K562 (cell line): ENCODE measurements around the gene VWA3A. TPM values are rescaled to one million over a fixed set of nuclear protein-coding genes. Genes with fewer than 3 reads are reported as not detected.
A peak's percentile ranks its signal among the peaks of the same experiment; 100 is the strongest.

Experiments
- ARID2 ChIP-seq: fragments of 450-650 bp; IDR thresholded peaks from 2 replicates; pipeline ENCODE4 v1.6.1; 2017; ENCODE audit warnings: antibody characterized with exemption, mild to moderate bottlenecking
- BMI1 ChIP-seq: fragments of 150-350 bp; IDR thresholded peaks from 2 replicates; pipeline ENCODE4 v1.6.1; 2014; ENCODE audit warnings: low read length
- C11orf30 ChIP-seq: fragments of 450-650 bp; IDR thresholded peaks from 2 replicates; pipeline ENCODE4 v1.6.1; 2016; ENCODE audit warnings: low read depth, mild to moderate bottlenecking
- HMGN3 ChIP-seq: IDR thresholded peaks from 2 replicates; pipeline ENCODE4 v1.6.1; 2011; ENCODE audit warnings: borderline replicate concordance, low read depth, mild to moderate bottlenecking, mixed read lengths, low read length; ENCODE audit not compliant: insufficient read length; ENCODE audit errors: extremely low read depth
- KLF16 ChIP-seq: IDR thresholded peaks from 2 replicates; pipeline ENCODE4 v1.6.1; 2016; ENCODE audit warnings: antibody characterized with exemption
- PHB2 ChIP-seq: fragments of 450-650 bp; IDR thresholded peaks from 2 replicates; pipeline ENCODE4 v1.6.1; 2017; ENCODE audit warnings: low read depth
- PHTF2 ChIP-seq: fragments of 250-450 bp; sonication (Bioruptor Pico); IDR thresholded peaks from 2 replicates; pipeline ENCODE4 v1.5.0; 2021; ENCODE audit warnings: mild to moderate bottlenecking
- POLR3A ChIP-seq: IDR thresholded peaks from 2 replicates; pipeline ENCODE4 v1.6.1; 2011; ENCODE audit warnings: borderline replicate concordance, mild to moderate bottlenecking, moderate library complexity; ENCODE audit not compliant: insufficient read length, insufficient read depth; ENCODE audit errors: extremely low read depth
- RBFOX2 ChIP-seq: fragments of 200-400 bp; formaldehyde crosslinking; IDR thresholded peaks from 2 replicates; pipeline ENCODE4 v1.6.1; 2017; ENCODE audit warnings: low read depth, mild to moderate bottlenecking, low read length, moderate library complexity
- RBM15 ChIP-seq: fragments of 200-400 bp; formaldehyde crosslinking; IDR thresholded peaks from 2 replicates; pipeline ENCODE4 v1.6.1; 2018; ENCODE audit warnings: mild to moderate bottlenecking, low read length, moderate library complexity; ENCODE audit not compliant: insufficient read depth
- SAFB ChIP-seq: fragments of 200-400 bp; formaldehyde crosslinking; IDR thresholded peaks from 2 replicates; pipeline ENCODE4 v1.6.1; 2017; ENCODE audit warnings: low read depth, low read length, borderline replicate concordance
- SMAD2 ChIP-seq: fragments of 150-350 bp; IDR thresholded peaks from 2 replicates; pipeline ENCODE4 v1.6.1; 2014; ENCODE audit warnings: low read depth, mild to moderate bottlenecking, low read length
- SREBF1 ChIP-seq: fragments of 150-350 bp; IDR thresholded peaks from 2 replicates; pipeline ENCODE4 v1.6.1; 2014; ENCODE audit warnings: antibody characterized with exemption, low read depth, low read length, borderline replicate concordance
- ZBTB7A ChIP-seq: IDR thresholded peaks from 2 replicates; pipeline ENCODE4 v1.6.1; 2011; ENCODE audit warnings: low read depth, mild to moderate bottlenecking, low read length, moderate library complexity, borderline replicate concordance; ENCODE audit not compliant: control insufficient read depth
- ZFP1 ChIP-seq: fragments of 450-650 bp; formaldehyde crosslinking; IDR thresholded peaks from 2 replicates; pipeline ENCODE4 v1.4.0; 2020; ENCODE audit warnings: mild to moderate bottlenecking, mixed read lengths
- ZNF212 ChIP-seq: fragments of 450-650 bp; formaldehyde crosslinking; IDR thresholded peaks from 2 replicates; pipeline ENCODE4 v1.4.0; 2020; ENCODE audit warnings: mild to moderate bottlenecking
- ZNF217 ChIP-seq: sonication (generic); formaldehyde crosslinking; IDR thresholded peaks from 2 replicates; pipeline ENCODE4 v1.8.0; 2022; ENCODE audit warnings: mild to moderate bottlenecking, missing genetic modification reagents
- ZNF354B ChIP-seq: fragments of 250-450 bp; sonication (Bioruptor Pico); IDR thresholded peaks from 2 replicates; pipeline ENCODE4 v1.4.0; 2020
- ZNF695 ChIP-seq: fragments of 450-650 bp; formaldehyde crosslinking; IDR thresholded peaks from 2 replicates; pipeline ENCODE4 v1.4.0; 2020; ENCODE audit warnings: mild to moderate bottlenecking, moderate library complexity
- polyA plus RNA-seq, 8 experiments: library from polyadenylated mRNA; depleted of rRNA in 4 of 8; stranded (reverse) in 5 of 8; unstranded in 3 of 8; fragments of >200 nt; fragmentation: Nextera tagmentation in 2 of 8; fragmentation: Illumina TruSeq in 1 of 8; extraction: Ambion mirVana in 2 of 8; extraction: Trizol in 1 of 8; gene quantifications; 2 replicates each; pipeline versions ENCODE4 v1.2.1 to v1.2.3, GENCODE V29; 2011 to 2014; ENCODE audit warnings: inconsistent platforms in 1 of 8, missing spikeins in 1 of 8
- total RNA-seq, 7 experiments: library from RNA; depleted of rRNA in 6 of 7; stranded (reverse); fragments of >200 nt in 6 of 7; fragmentation: Illumina TruSeq in 2 of 7; extraction: Trizol in 2 of 7; gene quantifications; 2 replicates each; pipeline versions ENCODE4 v1.2.1 to v1.2.3, GENCODE V29; 2011 to 2021; ENCODE audit warnings: low replicate concordance in 1 of 7
- TF ChIP-seq, protein P1 (sequence below): sonication (generic); formaldehyde crosslinking; IDR thresholded peaks from 2 replicates; pipeline ENCODE4 v1.8.1; 2022; ENCODE audit warnings: missing genetic modification reagents
- TF ChIP-seq, protein P2 (sequence below), 2 experiments: fragments of 450-650 bp in 1 of 2; IDR thresholded peaks; 2 replicates each; pipeline ENCODE4 v1.6.1; 2011 to 2017; ENCODE audit warnings: low read depth in 2 of 2, antibody characterized with exemption in 1 of 2, borderline replicate concordance in 1 of 2, low read length in 1 of 2, mild to moderate bottlenecking in 1 of 2, mixed read lengths in 1 of 2; ENCODE audit not compliant: control insufficient read depth in 1 of 2

VWA3A gene
- total and polyA plus RNA-seq, 9 of the 15 experiments (the other 6 are each of a cell fraction or from before 2014, with no cell fraction given) = not detected

DNA sequence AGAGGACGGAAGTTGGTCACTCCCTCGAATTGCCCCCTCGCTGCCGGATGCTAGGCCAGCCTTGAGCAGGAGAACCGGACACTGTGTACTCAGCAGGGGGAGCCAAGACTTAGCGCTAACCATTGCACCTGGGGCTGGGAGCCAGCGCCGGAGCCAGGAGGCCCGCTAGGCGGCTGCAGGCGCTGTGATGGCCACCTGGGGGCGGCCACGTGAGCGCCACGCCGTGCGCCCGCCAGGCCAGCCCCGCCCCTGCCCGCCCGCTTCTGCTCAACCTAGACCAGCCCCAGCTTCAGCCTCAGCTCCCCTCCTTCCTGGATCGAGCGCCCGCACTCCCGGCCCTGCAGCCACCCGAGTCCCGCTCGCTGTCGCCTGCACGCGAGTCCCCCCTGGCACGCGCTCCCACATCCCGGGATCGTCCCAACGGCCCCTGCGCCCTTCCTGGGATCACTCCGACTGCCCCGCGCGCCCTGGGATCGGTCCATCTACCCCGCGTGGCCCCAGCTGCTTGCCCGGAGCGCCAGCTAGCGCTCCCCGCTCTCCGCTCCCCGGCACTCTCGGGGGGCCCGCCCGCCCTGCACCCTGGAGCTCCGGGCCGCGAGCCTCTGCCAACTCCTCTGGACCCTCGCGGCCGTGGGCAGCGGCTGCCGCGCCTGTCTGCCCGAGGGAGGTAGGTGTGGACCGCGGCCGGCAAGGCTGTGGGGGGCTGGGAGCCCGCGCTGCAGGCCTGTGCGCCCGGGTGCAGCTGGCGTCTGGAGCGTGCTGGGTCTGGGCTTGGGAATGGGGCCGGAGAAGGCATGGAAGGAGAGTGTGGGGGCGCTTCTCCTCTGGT, 113.9 kb downstream of the VWA3A start, which contains the start of gene EEF2K (continued):
- TF ChIP-seq RBM15 (no peak), SREBF1 (no peak), PHTF2 (CRISPR knock-in tag) (no peak), ZNF217 (CRISPR knock-in tag) (no peak), ZNF695 (CRISPR knock-in tag) (no peak), HMGN3 (peak; percentile 96), ARID2 (no peak), PHB2 (no peak), BMI1 (no peak; the same call in 1 of the 2 replicates), RBFOX2 (peak; percentile 77), POLR3A (peak; percentile 37), ZNF354B (CRISPR knock-in tag) (no peak), ZFP1 (CRISPR knock-in tag) (no peak), C11orf30 (no peak; the same call in 1 of the 2 replicates), SAFB (peak; percentile 70; the same call in 1 of the 2 replicates), ZNF212 (CRISPR knock-in tag) (no peak), KLF16 (peak; percentile 54; the same call in 1 of the 2 replicates), SMAD2 (no peak), ZBTB7A (peak; percentile 49; the same call in 1 of the 2 replicates)
- TF ChIP-seq, protein P1, sequence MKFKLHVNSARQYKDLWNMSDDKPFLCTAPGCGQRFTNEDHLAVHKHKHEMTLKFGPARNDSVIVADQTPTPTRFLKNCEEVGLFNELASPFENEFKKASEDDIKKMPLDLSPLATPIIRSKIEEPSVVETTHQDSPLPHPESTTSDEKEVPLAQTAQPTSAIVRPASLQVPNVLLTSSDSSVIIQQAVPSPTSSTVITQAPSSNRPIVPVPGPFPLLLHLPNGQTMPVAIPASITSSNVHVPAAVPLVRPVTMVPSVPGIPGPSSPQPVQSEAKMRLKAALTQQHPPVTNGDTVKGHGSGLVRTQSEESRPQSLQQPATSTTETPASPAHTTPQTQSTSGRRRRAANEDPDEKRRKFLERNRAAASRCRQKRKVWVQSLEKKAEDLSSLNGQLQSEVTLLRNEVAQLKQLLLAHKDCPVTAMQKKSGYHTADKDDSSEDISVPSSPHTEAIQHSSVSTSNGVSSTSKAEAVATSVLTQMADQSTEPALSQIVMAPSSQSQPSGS = no peak; the same call in 1 of the 2 replicates
- TF ChIP-seq, protein P2, sequence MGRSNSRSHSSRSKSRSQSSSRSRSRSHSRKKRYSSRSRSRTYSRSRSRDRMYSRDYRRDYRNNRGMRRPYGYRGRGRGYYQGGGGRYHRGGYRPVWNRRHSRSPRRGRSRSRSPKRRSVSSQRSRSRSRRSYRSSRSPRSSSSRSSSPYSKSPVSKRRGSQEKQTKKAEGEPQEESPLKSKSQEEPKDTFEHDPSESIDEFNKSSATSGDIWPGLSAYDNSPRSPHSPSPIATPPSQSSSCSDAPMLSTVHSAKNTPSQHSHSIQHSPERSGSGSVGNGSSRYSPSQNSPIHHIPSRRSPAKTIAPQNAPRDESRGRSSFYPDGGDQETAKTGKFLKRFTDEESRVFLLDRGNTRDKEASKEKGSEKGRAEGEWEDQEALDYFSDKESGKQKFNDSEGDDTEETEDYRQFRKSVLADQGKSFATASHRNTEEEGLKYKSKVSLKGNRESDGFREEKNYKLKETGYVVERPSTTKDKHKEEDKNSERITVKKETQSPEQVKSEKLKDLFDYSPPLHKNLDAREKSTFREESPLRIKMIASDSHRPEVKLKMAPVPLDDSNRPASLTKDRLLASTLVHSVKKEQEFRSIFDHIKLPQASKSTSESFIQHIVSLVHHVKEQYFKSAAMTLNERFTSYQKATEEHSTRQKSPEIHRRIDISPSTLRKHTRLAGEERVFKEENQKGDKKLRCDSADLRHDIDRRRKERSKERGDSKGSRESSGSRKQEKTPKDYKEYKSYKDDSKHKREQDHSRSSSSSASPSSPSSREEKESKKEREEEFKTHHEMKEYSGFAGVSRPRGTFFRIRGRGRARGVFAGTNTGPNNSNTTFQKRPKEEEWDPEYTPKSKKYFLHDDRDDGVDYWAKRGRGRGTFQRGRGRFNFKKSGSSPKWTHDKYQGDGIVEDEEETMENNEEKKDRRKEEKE (IDR thresholded peaks at IDR 0.05; ENCODE audit: borderline replicate concordance in 1 of 2, control insufficient read depth in 1 of 2, low read depth in 2 of 2, low read length in 1 of 2) = peak in 1 of 2 experiments; percentile 97; a peak in 2 of 4 replicates
